Natural killer cell (primary cell): ENCODE results near the gene IRF2BPL. TPM values are rescaled to one million over a fixed set of nuclear protein-coding genes. Genes with fewer than 3 reads are reported as not detected.

Source experiments
- ATAC-seq, 3 donors: fragments of 150-1000 bp in 2 of 3; fragments of 200-7000 bp in 1 of 3; cut with Tn5 transposase; 1 replicate in 1 of 3; 2 replicates in 2 of 3; pipeline ENCODE4 v1.10.0; 2021; ENCODE audit warnings: mild to moderate bottlenecking in 2 of 3, moderate library complexity in 2 of 3
- DNase-seq, 2 donors: peaks; one replicate each; pipeline versions ENCODE4 v3.0.0 to v3.0.0-alpha.2; 2013 to 2021; ENCODE audit warnings: mixed read lengths in 1 of 2
- H3K27ac ChIP-seq: one replicate; pipeline ENCODE4 v1.5.1; 2013; ENCODE audit warnings: mild to moderate bottlenecking, low read length
- H3K27me3 ChIP-seq: one replicate; pipeline ENCODE4 v1.6.1; 2013; ENCODE audit warnings: low read length; ENCODE audit not compliant: control insufficient read depth, insufficient read depth
- H3K36me3 ChIP-seq: one replicate; pipeline ENCODE4 v1.6.1; 2013; ENCODE audit warnings: low read length; ENCODE audit not compliant: control insufficient read depth, insufficient read depth
- H3K4me1 ChIP-seq: one replicate; pipeline ENCODE4 v1.6.1; 2013; ENCODE audit warnings: low read length; ENCODE audit not compliant: control insufficient read depth, insufficient read depth
- H3K4me3 ChIP-seq: one replicate; pipeline ENCODE4 v1.5.1; 2013; ENCODE audit warnings: low read length
- H3K9me3 ChIP-seq: one replicate; pipeline ENCODE4 v1.6.1; 2013; ENCODE audit warnings: low read length; ENCODE audit not compliant: control insufficient read depth, insufficient read depth
- H3K27ac Mint-ChIP-seq, 2 donors: one replicate each; pipeline ENCODE4 v1.8.0; 2022; ENCODE audit warnings: mild to moderate bottlenecking in 2 of 2, mixed read lengths in 2 of 2, moderate library complexity in 1 of 2
- H3K27me3 Mint-ChIP-seq, 2 donors: one replicate each; pipeline ENCODE4 v1.8.0; 2022; ENCODE audit warnings: low read depth in 2 of 2, mixed read lengths in 2 of 2
- H3K36me3 Mint-ChIP-seq: one replicate; pipeline ENCODE4 v1.8.0; 2022; ENCODE audit warnings: mixed read lengths
- H3K4me1 Mint-ChIP-seq, 2 donors: one replicate each; pipeline ENCODE4 v1.8.0; 2022; ENCODE audit warnings: mixed read lengths in 2 of 2
- H3K4me3 Mint-ChIP-seq: one replicate; pipeline ENCODE4 v1.8.0; 2022; ENCODE audit warnings: mild to moderate bottlenecking, moderate library complexity, mixed read lengths
- H3K9me3 Mint-ChIP-seq, 2 donors: one replicate each; pipeline ENCODE4 v1.8.0; 2022; ENCODE audit warnings: mixed read lengths in 2 of 2
- WGBS: methylation state at CpG from one replicate; pipeline ENCODE4 v1.1.7; 2013; ENCODE audit warnings: missing lambda C conversion rate; ENCODE audit not compliant: insufficient coverage; 5-methylcytosine and 5-hydroxymethylcytosine counted together
- intact Hi-C: fragments of 100-400 bp; cut with micrococcal nuclease; formaldehyde crosslinking; loops from one replicate; pipeline ENCODE4 v1.14.2; 2022
- total RNA-seq, 4 donors: library from RNA; stranded (reverse); fragments of 120-200 nt in 1 of 4; gene quantifications; one replicate each; pipeline versions ENCODE4 v1.2.3 to v1.2.4, GENCODE V29; 2013 to 2022
- TF ChIP-seq, protein P1 (sequence below): fragments of 200-600 bp; IDR thresholded peaks from one replicate; pipeline ENCODE4 v1.8.0; 2022; ENCODE audit warnings: antibody characterized with exemption

IRF2BPL gene
- total RNA-seq, 3 donors from 2014 or later (not counting 1 experiment from before 2014, with no cell fraction given), result 39.3 to 46.5 (median 46.3) TPM

DNA sequence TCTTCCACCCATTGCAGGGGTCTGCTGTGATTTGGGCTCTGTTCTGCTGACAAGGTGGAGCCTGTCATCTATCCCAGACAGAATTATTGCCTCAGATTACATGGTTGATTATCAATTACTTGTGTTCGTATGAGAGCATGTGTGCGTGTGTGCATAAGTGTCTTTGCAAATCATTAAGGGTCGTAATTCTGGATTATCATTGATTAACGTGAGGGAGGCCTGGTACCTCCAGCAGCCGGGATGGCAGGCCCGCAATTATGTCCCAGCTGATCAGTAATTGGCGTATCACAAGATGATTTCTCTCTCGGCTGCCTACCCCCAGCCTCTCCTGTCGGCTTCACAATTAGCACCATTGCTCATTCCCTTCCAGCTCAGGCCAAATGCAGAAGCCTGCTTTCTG lies 29.6 kb upstream of the IRF2BPL start:
- H3K36me3 ChIP-seq, result no peaks in the 10 kb centered on the region
- H3K9me3 ChIP-seq, result no peaks in the 10 kb centered on the region
- Mint-ChIP-seq H3K27me3 (no peaks in the 10 kb centered on the region), H3K4me3 (no peak overlapping the region), H3K36me3 (no peaks in the 10 kb centered on the region), H3K9me3 (no peaks in the 10 kb centered on the region), H3K27ac (no peak overlapping the region), H3K4me1 (peaks cover 4 to 6% of the 10 kb centered on the region in 2 donors)
- DNase-seq, result no peak
- peaks cover 4% of the 10 kb centered on the region for H3K4me1 ChIP-seq
- 95% methylated on average over 9 of the region's 9 CpGs for WGBS
- TF ChIP-seq, protein P1, sequence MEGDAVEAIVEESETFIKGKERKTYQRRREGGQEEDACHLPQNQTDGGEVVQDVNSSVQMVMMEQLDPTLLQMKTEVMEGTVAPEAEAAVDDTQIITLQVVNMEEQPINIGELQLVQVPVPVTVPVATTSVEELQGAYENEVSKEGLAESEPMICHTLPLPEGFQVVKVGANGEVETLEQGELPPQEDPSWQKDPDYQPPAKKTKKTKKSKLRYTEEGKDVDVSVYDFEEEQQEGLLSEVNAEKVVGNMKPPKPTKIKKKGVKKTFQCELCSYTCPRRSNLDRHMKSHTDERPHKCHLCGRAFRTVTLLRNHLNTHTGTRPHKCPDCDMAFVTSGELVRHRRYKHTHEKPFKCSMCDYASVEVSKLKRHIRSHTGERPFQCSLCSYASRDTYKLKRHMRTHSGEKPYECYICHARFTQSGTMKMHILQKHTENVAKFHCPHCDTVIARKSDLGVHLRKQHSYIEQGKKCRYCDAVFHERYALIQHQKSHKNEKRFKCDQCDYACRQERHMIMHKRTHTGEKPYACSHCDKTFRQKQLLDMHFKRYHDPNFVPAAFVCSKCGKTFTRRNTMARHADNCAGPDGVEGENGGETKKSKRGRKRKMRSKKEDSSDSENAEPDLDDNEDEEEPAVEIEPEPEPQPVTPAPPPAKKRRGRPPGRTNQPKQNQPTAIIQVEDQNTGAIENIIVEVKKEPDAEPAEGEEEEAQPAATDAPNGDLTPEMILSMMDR, result no peak
- intact Hi-C loops, result no loop called here
- H3K4me3 ChIP-seq, result no peak overlapping the region
- H3K27me3 ChIP-seq, result no peaks in the 10 kb centered on the region
- no peak for ATAC-seq
- no peak overlapping the region for H3K27ac ChIP-seq

GRCh38 chr14:77055981-77056380 lies 27.5 kb upstream of the IRF2BPL start:
- Histone ChIP-seq H3K27ac (no peak overlapping the region), H3K9me3 (no peaks in the 10 kb centered on the region), H3K27me3 (no peaks in the 10 kb centered on the region), H3K36me3 (no peaks in the 10 kb centered on the region), H3K4me3 (no peak overlapping the region), H3K4me1 (peaks cover 10% of the 10 kb centered on the region)
- Mint-ChIP-seq H3K4me1 (peaks cover 6 to 7% of the 10 kb centered on the region in 2 donors), H3K4me3 (no peak overlapping the region), H3K36me3 (no peaks in the 10 kb centered on the region), H3K27ac (no peak overlapping the region), H3K9me3 (no peaks in the 10 kb centered on the region), H3K27me3 (no peaks in the 10 kb centered on the region)
- DNase-seq, result no peak
- 87% methylated on average over 3 of the region's 3 CpGs for WGBS
- TF ChIP-seq, protein P1, result no peak
- ATAC-seq, result no peak
- intact Hi-C loops, result no loop called here

DNA sequence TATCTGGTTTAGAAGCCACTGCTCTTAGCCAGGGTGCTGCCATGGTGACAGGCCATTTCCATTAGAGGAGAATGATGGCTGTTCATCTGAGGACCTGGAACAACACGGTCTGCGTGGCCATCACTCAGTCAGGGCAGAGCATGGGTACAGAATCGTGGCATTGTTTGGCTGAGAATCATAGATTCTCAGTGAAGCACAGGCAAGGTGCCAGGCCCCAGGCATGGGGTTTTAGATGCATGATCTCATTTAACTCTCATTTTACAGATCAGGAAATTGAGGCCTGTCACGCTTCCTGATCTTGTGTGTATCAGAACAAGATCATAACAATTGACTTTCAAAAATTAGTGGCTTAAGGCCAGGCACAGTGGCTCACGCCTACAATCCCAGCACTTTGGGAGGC lies 26.8 kb upstream of the IRF2BPL start:
- Mint-ChIP-seq H3K36me3 (no peaks in the 10 kb centered on the region), H3K27ac (no peak overlapping the region), H3K27me3 (no peaks in the 10 kb centered on the region), H3K4me1 (peaks cover 6 to 7% of the 10 kb centered on the region in 2 donors), H3K4me3 (no peak overlapping the region), H3K9me3 (no peaks in the 10 kb centered on the region)
- H3K27ac ChIP-seq, result no peak overlapping the region
- peaks cover 10% of the 10 kb centered on the region for H3K4me1 ChIP-seq
- TF ChIP-seq, protein P1, result no peak
- no peaks in the 10 kb centered on the region for H3K9me3 ChIP-seq
- no peaks in the 10 kb centered on the region for H3K36me3 ChIP-seq
- DNase-seq, result no peak
- no peaks in the 10 kb centered on the region for H3K27me3 ChIP-seq
- H3K4me3 ChIP-seq, result no peak overlapping the region
- intact Hi-C loops, result no loop called here
- ATAC-seq, result no peak
- 81% methylated on average over 5 of the region's 5 CpGs for WGBS
